ENCODE results near the gene ZFP69B.
A peak's percentile ranks its signal among the peaks of the same experiment; 100 is the strongest.

The ZFP69B gene

DNA sequence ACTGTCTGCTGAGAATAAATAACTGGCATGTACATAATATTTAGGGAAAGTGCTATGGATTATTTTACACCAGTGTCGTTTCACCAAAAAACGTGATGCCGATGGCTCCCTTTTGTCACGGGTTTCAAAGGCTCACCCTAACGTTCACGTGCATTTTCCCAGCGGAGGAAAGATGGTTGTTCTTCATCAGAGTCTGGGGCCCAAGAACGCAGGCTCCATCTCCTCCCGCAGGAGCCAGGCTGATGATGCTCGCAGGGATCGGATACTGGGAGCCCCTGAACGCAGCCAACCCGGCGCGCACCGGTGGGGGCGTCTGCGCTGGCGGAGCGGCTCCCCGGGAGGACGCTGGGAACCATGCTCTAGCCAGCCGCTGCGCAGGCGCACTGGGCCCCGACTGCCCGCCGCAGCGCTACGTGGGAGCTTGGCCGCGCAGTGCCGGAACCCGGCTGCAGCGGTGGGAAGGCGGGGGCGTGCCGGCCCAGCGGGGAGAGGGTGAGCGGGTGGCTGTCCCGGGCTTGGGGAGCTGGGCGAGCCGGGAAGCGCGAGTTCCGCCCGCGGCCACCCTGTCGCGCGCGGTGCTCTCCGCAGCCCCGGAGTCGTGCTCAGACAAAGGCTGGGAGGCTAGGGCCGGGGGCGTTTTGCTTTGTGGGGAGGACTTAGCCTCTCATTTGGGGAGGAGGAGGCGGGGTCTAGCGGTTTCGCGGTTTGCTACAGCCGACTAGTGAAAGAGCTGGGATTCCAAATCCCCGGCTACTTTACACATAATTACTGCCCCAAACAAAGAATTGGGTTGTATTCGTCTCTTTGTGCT, at the start of gene ZFP69B:
TSS of gene ZFP69B (plus strand) at position 793 of the 811 bp plus-strand sequence. CDS start 486 bp downstream, outside the sequence.
- FAIRE-seq, result no peak

DNA sequence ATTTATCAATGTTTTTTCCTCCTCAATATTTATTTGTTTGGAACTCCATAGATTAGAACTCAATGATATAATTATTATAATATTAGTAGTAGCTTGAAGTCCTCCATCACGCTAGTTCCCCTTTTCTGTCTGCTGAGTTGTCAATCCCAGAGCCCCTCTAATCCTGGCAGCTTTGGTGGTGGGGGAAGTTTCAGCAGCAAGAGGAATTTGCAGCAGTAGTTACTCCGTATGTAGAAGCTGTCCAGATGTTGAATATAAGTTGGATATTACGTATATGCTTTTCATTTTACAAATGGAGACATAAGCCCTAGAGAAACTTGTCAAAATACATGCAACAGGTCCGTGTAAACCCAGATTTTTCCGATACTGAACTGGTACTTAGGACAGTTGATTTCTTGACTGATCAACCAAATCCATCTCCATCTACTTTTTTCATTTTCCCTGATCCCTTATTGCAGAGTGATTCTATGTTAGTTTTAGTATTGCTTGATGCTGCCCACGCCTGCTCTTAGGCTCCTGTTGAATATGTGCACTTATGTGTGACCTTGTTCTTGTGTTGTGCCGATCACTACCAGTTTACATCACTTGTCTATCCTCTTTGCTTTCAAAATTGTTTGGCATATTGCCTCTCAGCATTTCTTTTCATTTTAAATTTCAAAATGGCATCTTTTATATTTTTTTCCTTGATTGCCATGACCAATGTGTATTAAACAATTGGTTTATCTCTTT, 48.6 kb upstream of the ZFP69B start:
- FAIRE-seq, result no peak

DNA sequence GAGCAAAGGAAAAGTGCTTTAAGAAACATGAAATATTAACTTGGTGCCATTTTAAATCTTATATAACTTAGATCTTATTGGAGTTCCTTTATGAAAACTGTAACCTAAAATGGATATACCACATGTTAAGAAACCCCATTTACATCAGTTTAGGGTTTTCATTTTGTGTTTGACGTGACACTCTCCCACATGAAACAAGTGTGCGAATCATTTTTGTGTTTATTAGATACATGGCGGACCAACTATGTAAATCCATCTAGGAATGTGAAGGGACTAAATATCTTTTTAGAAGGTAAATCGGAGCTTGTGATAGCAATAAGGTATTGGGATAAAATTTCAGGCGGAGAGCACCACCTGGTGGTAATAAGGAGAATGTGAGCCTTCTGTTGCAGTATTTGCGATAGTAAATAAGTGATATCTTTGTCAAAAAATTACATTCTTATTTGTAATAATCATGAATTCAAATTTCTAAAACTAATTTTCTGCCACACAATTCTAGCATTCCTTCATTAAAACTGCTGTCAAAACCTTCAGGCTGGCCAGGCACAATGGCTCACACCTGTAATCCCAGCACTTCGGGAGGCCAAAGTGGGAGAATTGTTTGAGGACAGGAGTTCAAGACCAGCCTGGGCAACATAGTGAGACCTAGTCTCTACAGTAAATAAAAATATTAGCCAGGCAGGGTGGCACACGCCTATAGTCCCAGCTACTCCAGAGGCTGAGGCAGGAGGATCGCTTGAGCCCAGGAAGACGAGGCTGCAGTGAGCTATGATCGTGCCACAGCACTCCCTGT, 45.4 kb upstream of the ZFP69B start:
- FAIRE-seq, result peak; percentile 93

DNA sequence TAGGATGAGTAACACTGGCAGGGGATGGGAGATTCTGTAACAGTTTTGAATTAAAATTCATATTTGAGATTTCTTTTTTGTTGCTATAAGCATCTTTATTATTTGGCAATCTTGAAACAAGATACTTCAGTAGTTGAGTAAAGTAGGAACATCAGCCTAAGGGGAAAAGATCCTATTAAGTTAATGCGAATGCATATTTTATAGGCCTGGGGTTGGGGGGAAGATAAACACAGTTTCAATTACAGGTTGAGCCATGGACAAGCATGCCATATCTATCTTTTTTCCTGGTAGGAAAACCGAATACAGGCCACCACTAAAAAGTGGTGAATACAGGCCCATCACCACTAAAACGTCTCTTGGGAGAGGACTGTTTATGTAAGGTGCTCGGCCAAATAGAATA, 44.5 kb upstream of the ZFP69B start:
- no peak for FAIRE-seq

DNA sequence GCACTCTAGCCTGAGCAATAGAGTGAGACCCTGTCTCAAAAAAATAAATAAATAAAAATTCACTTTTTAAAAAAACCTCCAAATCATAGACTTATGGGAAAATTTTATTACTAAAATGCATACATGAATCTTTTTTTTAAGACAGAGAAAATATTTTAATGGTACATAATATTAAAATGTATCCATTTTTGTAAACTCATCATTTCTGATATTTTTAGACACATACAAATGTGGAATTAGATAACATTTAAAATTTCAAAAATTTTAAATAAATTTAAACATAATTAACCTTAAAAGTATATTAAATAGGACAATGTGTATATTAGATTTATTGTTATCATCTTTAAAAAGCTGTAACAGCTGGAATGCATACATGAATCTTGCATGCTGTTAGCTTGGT, 42.8 kb upstream of the ZFP69B start:
- FAIRE-seq, result peak; percentile 89

DNA sequence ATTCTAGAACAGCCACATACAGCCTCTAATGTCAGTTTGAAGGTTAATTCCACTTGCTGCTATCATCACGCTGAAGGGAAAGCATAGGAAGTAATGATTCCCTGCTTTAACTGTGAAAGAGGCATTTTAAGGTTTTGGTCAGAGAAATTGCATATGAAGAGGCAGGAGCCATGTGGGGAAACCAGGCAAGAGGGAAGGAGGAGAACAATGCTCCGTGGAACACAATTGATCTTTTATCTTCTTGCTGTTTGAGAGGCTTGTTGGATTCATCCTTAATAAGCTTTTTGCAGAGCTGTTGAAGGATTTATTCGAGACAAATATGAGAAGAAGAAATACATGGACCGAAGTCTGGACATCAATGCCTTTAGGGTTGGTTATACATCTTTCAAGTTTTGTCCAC, 40.8 kb upstream of the ZFP69B start:
- FAIRE-seq, result no peak

DNA sequence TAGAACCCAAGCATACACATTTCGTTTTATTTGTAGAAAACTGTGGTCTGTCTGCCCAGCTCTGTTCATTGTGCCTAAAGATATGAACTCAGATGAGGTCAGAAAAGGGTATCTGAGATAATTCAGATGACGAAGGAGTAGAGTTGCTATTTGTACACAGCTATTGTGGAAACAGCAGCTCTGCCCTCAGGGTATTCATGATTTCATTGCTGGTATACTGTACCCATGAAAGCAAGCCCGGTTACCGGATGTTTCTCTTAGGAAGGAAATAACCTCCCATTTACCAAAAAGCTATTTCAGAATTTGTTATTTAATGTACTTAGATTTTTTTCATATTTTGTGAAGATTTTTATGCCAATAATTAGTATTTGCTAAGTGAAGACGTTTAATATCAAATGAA, 39.0 kb upstream of the ZFP69B start:
- no peak for FAIRE-seq

DNA sequence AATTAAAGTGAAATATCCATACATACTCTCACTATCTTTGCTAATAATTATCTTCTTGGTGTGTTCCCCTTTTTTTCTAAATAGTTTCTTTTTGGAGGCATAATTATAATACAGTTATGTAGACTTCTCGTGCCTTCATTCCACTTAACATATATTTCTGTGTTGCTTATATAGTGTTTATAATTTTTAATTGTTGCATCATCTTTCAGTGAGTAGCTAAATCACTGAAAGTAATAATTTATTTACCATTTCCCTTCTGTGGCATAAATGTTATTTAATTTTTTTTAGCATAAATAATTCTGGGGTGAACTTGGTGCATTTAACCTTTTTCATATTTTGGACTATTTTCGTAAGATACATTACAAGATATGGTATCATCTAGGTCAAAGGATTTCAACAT, 38.4 kb upstream of the ZFP69B start:
- FAIRE-seq, result no peak

DNA sequence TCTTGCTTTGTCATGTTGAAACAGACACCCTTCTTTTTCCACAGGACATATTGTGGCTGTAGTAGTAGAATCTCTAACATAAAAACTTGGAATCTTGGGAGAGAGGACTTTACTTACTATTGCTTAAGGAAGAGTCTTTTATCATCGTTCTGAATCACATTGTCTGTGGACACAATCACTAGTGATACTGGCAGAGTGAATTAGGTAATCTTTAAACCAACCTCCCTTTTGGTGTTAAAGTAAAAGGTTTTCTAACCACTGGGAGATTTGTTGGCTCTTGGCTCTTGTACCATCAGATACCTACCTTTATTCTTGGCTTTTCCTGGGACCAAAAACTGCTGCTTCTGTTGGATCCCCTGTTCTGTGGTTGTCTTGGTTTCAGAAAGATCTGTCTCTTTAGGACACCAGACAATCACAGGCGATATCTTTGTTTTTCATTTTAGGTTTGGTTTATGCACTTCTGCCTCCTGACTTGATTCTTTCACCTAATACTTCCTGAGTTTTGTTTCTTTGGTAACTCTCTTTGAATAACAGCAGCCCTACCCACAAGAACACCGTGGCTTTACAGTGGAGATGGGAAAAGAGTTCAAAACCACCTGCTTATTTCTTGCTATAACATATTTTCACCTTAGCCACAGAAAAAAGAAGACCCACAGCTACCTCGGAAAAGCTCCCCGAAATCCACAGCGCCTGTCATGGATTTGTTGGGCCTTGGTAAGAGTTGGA, 36.6 kb upstream of the ZFP69B start:
- FAIRE-seq, result no peak

DNA sequence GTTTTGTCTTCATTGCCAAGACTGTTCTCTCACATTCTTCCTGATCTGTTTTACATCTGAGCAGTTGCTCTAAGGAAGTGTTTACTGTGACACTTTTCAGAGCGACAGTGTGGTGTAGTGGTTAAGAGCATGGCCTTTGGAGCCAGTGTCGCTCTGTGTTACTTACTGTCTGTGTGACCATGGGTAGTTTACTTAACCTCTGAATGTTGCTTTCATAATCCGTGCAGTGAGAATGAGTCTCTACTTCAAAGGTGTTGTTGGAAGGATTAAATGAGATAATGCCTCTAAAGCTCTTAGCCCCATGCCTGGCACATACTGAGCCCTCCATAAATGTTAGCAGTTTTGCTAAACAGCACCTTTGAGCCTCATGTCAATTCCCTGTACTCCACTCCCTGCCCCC, 35.9 kb upstream of the ZFP69B start:
- no peak for FAIRE-seq

DNA sequence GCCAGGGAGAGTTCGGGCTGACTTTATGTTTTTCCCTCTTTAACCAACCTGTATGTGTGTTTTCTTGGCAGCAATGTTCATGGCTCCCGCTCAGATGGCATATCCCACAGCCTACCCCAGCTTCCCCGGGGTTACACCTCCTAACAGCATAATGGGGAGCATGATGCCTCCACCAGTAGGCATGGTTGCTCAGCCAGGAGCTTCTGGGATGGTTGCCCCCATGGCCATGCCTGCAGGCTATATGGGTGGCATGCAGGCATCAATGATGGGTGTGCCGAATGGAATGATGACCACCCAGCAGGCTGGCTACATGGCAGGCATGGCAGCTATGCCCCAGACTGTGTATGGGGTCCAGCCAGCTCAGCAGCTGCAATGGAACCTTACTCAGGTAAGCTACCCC, 33.6 kb upstream of the ZFP69B start:
- FAIRE-seq, result no peak

DNA sequence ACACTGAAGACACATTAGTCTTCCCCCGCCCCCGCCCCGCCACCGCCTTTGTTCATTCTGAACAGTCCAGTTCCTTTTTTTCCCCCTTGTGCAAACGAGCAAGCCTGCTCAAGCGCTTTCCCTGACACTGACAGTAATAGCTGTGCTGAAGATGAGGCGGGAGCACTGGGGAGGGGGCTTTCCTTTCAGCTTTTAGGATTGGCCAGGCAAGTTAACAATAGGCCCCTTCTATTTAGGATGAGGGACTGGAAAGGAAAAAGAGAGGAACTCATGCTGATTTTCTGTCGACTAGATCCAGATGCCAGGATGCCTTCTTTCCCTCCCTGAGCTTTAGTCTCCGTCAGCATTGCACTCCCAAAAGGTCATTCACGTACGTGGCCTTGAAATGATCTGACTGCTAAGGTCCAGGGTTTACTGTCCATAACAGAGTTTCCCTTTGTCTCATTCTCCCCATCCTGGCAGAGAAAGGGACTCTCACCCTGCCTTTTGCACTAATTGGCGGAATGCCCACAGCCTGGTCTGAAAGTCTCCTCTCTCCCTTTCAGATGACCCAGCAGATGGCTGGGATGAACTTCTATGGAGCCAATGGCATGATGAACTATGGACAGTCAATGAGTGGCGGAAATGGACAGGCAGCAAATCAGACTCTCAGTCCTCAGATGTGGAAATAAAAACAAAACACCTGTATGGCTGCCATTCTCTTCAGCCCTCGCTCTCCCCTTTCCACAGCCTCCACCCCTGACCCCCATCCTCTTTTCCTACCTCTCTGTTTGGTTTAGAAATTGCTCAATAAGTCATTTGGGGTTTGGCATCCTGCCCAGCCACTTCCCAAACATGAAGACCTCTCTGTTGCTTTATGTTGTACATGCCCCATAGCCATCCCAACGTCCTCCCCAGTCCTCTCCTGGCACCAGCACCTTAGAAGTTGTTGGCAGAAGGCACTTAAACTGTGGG, 28.6 kb upstream of the ZFP69B start:
- FAIRE-seq, result no peak

DNA sequence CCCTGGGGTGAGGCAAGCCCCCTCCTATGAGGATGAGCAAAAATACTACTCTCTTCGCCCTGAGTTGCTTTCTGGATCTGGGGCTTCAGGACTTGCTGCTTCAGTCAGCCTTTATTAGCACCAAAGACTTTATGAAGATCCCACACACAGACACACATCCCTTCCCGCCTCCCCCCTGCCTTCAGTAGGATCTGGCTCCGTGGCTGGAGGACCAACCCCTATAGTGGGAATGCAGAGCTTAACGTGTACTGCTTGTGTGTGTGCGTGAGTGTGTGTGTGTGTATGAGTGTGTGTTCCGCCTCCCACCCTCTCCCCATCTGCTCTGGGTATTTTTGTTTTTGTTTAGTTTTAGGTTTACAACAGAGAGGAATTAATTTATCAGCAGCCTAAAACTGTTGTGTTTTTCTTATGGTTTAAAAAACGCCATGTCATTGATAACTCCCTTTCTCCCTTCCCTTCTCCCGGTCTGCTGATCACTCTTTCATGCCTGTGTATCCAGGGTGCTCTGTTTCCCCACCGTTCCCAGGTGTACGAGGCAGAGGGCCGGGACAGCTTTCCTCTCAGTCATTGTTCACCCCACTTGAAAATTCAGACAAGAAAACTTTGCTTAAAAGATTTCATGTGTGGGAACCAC, 27.5 kb upstream of the ZFP69B start:
- FAIRE-seq, result no peak

DNA sequence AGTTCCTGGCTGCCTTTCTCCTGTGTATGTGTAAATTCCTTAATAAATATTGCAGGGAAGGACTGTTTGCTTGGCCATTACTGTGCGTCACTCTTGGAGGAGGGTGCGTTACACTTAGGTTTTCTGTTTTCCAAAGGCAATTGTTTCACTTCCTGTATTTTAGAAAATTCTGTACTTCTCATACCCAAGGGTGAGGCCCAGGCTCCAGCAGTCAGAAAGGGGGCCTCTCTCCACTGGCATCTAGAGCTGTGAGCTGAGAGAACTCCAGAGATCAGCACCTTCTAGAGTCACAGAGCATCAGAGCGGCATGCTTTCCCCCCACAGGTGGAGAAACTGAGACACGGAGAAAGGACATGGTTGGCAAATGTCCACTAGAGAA, 27.0 kb upstream of the ZFP69B start:
- no peak for FAIRE-seq

DNA sequence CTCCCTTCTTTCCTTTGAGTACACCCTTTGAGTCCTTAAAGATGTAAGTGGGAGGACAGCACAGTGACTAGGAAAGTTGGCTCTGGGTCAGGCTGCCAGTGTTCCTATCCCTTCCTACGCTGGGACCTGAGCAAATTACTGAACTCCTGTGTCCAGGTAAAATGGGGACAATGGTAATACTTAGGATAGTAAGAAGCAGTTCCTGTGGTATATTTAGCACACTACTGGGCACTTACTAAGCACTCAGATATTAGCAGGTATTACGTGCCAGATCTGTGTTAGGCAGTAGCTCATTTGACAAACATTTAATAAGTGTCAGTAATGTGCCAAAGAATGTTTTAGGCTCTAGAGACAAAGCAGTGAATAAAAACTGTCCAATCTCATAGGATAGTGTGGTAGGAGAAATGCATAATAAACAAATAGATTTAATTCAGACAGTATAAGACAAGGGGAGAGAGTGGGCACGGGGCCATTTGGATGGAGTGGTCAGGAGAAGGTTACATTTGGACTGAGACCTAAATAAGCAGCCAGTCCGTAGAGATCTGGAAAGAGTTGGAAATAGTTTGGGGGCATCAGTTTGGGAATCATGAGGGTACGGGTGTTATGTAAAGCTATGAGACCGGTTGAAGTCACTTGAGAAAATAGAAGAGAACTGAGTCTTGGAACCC, 26.2 kb upstream of the ZFP69B start:
- FAIRE-seq, result no peak

DNA sequence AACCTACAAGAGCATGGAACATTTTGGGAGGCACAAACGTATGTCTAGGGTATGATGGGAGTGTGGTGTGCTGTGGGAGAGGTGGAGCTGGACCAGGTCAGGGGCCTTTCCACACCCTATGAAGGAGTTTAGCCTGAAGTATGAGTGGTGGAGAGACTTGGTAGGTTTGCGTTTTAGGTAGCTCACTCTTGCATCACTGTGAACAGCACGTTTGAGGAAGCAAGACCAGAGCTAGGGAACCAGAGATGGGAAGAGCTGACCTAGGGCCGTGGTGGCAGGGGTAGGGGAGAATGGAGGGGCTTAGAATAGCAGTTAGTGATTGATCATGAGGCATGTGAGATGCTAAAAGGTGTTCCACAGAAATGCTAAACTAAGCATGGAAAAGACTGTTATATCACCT, 25.1 kb upstream of the ZFP69B start:
- no peak for FAIRE-seq

DNA sequence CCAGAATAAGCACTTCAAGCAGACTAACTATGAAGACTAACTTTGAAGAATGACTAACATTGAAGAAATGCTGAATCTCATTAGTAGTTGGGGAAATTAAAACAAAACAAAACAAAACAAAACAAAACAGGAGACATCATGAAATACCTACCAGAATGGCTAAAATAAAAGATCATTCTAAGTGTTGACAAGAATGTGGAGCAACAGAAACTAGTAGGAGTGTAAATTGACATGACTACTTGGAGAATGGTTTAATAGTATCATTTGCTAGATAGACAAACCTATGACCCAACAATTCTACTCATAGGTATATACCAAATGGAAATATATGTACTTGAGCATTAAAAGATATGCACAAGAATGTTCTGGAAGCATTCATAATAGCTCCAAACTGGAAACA, 18.9 kb upstream of the ZFP69B start:
- no peak for FAIRE-seq

DNA sequence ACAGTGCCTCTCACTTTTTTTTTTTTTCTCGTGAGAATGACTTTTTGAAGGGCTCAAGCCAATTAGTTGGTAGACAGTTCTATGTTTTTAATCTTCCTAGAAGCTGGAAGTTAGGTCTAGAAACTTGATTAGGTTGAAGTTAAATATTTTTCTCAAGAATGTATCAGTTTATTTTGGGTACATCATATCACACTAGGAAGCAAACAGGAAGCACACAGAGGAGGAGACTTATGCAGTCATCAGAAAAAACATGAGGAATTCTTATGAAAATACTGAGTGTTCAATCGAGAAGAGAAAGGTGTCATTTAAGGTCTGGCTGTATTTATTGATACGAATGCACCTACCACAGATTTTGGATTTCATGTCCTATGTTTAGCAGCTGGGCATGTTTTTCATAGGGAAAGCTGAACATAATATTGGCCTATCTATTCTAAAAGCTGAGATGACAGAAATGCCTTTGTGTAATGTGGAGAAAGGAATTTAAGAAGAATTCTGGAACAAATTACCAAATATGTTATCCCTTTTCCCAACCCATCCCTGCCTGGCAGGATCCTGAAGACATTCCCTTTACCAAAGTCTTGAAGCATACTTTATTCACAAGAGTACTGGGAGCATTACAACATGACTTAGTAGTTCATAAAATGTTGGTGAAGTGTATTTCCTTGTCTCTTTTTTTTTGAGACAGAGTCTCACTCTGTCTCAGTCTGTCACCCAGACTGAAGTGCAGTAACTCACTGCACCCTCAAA, 17.5 kb upstream of the ZFP69B start:
- FAIRE-seq, result no peak

DNA sequence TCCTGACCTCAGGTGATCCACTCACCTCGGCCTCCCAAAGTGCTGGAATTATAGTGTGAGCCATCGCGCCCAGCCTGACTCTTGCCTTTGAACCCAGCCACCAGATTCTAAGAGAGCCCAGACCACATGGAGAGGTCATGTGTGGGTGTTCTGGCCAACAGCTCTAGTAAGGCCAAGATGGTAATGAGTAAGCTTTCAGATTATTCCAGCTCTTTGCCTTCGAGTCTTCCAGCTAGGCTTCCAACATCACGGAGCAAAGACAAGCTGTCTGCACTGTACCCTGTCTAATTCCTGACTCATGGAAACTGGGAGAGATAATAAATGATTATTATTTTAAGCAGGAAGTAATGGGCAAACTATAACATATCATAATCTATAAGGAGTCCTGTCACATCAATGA, 14.8 kb upstream of the ZFP69B start:
- FAIRE-seq, result no peak

DNA sequence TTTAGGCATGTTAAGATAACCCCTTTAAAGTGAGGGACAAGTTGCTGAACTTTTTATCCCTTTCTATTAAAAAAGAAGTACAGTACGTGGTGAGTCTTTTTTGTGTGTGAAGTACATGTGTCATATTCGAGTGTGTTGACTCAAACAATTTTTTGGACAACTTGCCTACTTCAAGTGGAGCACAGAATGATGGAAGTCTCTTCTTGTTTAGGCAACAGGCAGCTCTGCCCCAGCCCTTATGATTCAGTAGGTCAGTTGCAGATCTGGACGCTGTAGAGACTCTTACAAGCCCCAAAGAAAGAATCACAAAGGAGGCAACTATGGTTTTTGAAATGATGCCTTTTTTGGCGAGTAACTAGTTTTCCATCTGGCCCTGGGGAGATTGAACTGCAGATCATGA, 14.4 kb upstream of the ZFP69B start:
- FAIRE-seq, result no peak
